Mesothelial cell of epicardium (in vitro differentiated cells): ENCODE measurements around the gene ESCO1. TPM values are rescaled to one million over a fixed set of nuclear protein-coding genes. Genes with fewer than 3 reads are reported as not detected.

ENCODE experiments used
- DNase-seq, 2 experiments: peaks; one replicate each; pipeline ENCODE4 v3.0.0; 2021; ENCODE audit warnings: low spot score in 2 of 2; ENCODE audit not compliant: unreplicated experiment in 2 of 2
- H3K27ac Mint-ChIP-seq: 2 replicates; pipeline ENCODE4 v1.8.0; 2021; ENCODE audit warnings: mixed read lengths
- H3K27me3 Mint-ChIP-seq: 2 replicates; pipeline ENCODE4 v1.8.0; 2021; ENCODE audit warnings: low read depth, mixed read lengths
- H3K36me3 Mint-ChIP-seq: 2 replicates; pipeline ENCODE4 v1.8.0; 2021; ENCODE audit warnings: mixed read lengths
- H3K4me1 Mint-ChIP-seq: 2 replicates; pipeline ENCODE4 v1.8.0; 2021; ENCODE audit warnings: mixed read lengths
- H3K4me3 Mint-ChIP-seq: 2 replicates; pipeline ENCODE4 v1.8.0; 2021; ENCODE audit warnings: mild to moderate bottlenecking, moderate library complexity, mixed read lengths
- H3K9me3 Mint-ChIP-seq: 2 replicates; pipeline ENCODE4 v1.8.0; 2021; ENCODE audit warnings: mixed read lengths
- CTCF ChIP-seq: fragments of 200-600 bp; sonication (generic); IDR thresholded peaks from one replicate; pipeline ENCODE4 v1.5.0; 2021; ENCODE audit warnings: antibody characterized with exemption; ENCODE audit not compliant: unreplicated experiment
- total RNA-seq: library from RNA; stranded (reverse); gene quantifications from 3 replicates; pipeline ENCODE4 v1.2.1, GENCODE V29; 2021

ESCO1 gene
- total RNA-seq, 1 donor from 2014 or later: 18.3 TPM

DNA sequence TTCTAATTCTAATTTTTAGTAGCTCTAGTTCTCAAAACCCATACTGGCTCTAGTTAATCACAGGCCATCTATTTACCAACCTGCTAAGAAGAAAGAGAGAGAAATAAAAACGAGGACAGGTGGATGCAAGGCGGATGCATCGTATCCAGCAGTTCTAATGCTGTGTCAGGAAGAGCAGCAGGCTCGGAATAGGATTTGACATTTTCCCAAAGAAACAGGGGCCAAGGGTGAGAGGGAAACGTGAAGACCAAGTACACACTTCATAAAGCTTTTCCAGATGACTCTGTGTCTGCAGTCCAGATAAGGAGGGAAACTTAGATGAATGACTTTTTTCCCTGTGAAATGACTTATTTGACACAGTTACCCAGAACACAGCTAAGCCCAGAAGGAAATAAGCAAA, 117.5 kb downstream of the ESCO1 start:
- Mint-ChIP-seq H3K4me1 (peaks cover 12% of the 10 kb centered on the region), H3K27me3 (peaks cover 18% of the 10 kb centered on the region), H3K27ac (no peak overlapping the region), H3K4me3 (no peak overlapping the region), H3K9me3 (no peaks in the 10 kb centered on the region), H3K36me3 (peaks cover 7% of the 10 kb centered on the region)
- no peak for TF ChIP-seq CTCF
- no peak for DNase-seq

- Mint-ChIP-seq H3K4me1 (peaks cover 12% of the 10 kb centered on the region), H3K27me3 (peaks cover 13% of the 10 kb centered on the region), H3K9me3 (no peaks in the 10 kb centered on the region), H3K4me3 (no peak overlapping the region), H3K27ac (no peak overlapping the region), H3K36me3 (peaks cover 7% of the 10 kb centered on the region)
- TF ChIP-seq CTCF: no peak
- no peak for DNase-seq
These were observed 118.8 kb downstream of the ESCO1 start for GRCh38 chr18:21481739-21482138.

- DNase-seq: no peak
- Mint-ChIP-seq H3K9me3 (peaks cover 3% of the 10 kb centered on the region), H3K4me1 (peaks cover 7% of the 10 kb centered on the region), H3K27me3 (peaks cover 11% of the 10 kb centered on the region), H3K4me3 (no peak overlapping the region), H3K27ac (no peak overlapping the region), H3K36me3 (peaks cover 8% of the 10 kb centered on the region)
- no peak for TF ChIP-seq CTCF
These were observed 120.8 kb downstream of the ESCO1 start for GRCh38 chr18:21479721-21480120.

Other genes starting within 250 kb of the ESCO1 start
- 64.1 to 71.0 TPM (median 64.9 TPM) in 3 replicates for gene SNRPD1, start 11.6 kb upstream of the ESCO1 start, total RNA-seq
- 3.8 to 6.0 TPM (median 5.4 TPM) in 3 replicates for gene ABHD3, start 104.1 kb upstream of the ESCO1 start, total RNA-seq
- gene MIB1, start 140.1 kb upstream of the ESCO1 start, total RNA-seq: 81.9 to 85.4 TPM (median 83.6 TPM) in 3 replicates